ENCODE data around the gene AKAP5.

AKAP5 gene, protein sequence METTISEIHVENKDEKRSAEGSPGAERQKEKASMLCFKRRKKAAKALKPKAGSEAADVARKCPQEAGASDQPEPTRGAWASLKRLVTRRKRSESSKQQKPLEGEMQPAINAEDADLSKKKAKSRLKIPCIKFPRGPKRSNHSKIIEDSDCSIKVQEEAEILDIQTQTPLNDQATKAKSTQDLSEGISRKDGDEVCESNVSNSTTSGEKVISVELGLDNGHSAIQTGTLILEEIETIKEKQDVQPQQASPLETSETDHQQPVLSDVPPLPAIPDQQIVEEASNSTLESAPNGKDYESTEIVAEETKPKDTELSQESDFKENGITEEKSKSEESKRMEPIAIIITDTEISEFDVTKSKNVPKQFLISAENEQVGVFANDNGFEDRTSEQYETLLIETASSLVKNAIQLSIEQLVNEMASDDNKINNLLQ

DNA sequence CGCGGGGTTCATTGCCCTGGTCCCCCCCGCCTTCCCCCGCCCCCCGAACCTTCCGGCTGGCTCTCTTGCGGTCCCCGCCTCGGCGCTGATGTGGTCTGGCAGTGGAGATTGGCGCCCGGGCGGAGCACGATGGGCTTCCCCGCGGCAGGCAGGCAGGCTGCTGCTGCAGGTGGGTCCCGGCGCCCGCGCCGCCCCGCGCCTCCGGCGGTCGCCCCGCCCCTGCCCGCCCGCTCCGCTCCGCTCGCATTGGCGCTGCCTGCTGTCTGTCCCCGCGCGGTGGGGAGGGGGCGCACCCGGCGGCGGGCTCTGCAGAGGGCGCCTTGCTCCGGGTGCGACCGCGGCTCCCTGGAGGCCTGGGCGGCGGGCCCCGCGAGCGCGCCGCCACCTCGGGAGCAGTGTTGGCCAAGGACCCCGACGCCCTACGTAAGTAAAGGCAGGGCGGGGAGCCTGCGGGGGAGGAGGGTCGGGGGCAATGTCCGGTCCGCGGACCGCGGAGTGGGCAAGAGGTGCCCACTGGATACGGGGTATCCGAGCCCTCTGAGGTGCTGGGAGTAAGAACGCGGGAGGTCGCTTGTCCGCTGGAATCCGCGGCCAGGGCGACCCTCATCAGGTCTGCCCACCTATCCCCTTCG is at the start of gene AKAP5:
TSS of gene AKAP5 (plus strand) at position 309 of the 632 bp plus-strand sequence. CDS start 2,896 bp downstream, outside the sequence.
- DNase-seq, result no peak

DNA sequence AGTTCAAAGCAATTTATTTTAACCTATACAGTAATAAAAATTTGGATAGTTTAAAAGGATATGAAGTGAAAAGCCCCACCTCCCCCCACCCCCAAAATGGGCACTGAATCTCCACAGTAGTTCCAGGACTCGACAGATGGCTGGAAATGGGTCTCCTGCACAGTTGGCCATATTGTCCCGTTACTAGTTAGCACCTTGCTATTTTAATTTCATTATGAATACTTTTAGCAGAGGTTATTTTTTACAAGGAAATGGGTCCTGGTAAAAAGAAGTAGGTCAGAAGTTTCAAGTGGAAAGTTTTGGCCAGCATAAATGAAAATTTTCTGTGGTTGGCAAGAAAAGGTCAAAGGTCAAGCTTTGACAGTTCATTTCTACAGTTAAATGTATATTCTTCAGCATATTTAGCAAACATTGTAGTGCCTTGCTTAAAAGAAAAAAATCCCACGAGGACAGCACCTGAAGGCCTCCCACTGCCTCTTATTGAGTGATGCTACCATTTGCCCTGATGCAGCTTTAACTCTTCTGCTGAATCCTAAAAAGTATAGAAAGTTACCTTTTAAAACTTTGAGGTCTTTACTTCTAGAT is 48.9 kb upstream of the AKAP5 start:
- no peak for DNase-seq

DNA sequence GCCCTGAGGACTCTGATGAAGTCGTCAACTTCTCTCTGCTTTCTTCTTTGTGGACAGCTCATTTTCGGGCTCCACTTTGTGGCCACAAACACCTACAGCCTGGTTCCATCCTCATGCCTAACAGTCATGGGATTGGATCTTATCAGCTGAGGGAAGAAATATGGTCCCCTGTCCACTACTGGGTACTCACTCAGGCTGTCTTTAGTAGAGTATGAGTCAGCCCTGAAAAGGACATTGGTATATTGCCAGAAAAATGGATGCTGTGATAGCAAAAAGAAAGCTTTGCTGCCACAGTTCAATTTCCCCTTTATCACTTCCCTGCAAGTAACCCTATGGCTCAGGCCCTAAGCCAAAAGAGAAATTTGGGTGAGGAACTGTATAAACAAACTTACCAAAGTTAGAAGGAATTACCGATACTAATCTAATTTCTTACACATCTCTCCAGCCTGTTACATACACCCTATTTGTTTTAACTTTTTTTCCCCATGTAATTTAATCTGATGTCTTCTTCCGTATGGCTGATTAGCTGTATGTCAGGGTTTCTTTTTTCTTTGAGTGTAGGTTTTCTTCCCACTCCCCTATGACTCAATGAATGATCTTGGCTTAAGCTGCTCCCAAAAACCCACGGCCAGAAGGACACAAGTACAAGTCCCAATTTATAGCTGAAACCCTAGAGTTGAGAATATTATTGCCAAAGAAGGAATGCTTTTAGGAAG is 48.1 kb upstream of the AKAP5 start:
- DNase-seq, result no peak

DNA sequence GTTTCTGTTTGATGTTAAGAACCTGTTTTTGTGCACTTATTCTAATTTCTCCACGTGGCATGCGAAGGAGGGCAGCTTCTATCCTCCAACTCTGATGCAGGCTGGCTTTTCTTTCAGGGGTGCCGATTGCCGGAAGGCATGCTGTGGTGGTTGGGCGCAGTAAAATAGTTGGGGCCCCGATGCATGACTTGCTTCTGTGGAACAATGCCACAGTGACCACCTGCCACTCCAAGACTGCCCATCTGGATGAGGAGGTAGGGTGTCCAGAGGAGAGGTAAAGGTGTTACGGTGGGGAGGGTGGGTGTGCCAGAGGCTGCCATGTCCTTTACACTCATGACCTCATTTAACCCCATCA is 47.6 kb upstream of the AKAP5 start:
- DNase-seq, result no peak

DNA sequence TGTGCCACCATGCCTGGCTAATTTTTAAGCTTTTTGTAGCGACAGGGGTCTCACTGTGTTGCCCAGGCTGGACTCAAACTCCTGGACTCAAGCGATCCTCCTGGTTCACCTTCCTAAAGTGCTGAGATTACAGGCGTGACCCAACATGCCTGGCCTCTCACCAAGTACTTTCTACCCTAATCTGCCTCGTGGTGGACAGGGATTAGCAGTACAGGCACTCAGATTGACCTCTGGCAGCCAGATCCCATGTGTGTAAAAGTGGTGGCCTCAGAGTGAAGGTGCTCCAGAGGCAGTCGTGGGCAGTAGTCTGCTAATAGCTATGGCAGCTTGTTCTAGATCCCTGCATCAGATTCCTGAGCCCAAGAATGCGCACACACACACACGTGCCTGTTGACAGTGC is 46.3 kb upstream of the AKAP5 start:
- DNase-seq, result no peak

DNA sequence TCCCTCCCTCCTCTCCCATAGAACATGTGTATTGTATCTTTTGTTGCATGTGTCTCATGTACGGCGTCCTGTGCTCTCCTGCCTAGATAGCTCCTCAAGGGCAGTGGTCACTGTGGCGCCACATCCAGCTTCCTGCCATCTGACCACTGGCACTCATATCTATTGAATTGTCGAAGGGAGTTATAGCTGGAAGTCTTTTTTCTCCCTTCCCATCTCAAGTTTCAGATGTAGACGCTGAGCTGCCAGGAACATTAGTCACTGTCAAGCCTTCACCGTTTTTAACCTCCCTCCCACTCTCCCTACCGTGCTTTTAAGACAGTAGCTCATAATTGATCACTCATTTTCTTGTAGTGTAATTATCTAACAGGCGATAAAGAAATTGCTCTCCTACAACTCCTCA is 44.1 kb upstream of the AKAP5 start:
- no peak for DNase-seq

DNA sequence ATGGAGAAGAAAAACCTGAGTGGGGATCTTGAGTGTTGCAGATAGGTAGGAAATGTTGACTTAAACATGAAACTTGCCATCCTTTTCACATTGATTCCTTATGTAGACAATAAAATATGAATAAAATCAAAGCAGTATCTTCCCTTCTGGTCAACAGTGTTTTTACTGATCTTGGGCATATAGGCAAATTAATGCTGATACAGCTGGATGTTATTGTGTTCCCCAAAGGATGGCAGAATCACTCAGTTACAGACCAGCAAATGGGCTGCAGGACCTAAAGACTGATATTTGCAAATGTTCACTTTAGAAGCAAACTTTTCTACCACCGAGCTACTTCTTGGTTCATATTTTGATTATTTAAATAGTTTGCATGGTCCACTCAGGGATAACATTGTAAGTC is 43.3 kb upstream of the AKAP5 start:
- DNase-seq, result no peak

DNA sequence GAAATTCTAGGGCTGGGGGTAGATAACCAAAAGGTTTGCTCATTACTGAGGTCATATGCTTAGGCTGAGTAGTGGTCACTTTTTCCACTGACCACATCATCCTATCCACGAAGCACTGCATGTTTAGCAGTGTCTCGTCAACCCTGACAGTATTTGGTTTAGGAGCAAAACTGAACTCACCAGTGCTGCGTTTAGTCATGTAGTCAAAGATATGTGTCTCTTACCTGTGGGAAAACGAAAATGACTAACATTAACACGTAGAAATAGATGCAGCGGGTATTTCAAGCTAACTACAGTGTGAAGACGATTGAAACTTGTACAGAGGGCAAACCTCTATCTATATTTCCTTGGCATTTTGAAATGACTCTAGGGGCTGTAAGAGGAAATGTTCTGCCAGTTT is 42.5 kb upstream of the AKAP5 start:
- no peak for DNase-seq

DNA sequence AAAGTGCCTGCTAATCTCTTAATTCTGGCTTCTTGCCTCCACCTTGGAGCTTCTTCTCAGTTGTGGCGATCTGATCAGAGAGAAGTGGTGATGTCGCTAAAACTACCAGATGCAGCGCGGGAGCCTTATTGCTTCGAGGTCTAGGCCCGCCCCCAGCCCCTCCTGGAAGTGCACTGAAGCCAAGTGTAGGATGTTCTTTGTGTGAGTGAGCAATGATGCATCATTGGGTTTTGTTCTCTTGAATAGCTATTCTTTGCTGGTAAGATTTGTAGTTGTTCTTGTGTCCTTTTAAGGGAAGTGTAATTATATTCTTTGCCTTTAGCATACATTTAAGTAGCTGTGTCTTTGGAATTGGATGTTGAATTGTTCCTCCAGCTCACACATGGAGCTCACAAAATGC is 41.3 kb upstream of the AKAP5 start:
- DNase-seq, result no peak

DNA sequence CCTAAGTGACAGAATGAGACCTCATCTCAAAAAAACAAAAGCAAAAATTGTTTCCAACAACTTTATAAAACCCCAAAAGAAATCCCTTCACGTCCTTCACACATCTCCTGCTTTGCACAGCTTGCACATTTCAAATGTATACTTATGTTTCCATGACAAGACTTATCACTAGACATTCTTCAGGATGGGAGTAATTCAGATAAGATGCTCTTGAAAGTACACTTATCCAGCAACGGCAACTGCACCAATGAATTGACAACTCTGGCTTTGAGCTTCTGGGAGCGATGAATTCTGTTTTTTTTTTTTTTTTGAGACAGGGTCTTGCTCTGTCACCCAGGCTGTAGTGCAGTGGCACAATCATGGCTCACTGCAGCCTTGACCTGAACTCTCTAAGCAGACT is 30.8 kb upstream of the AKAP5 start:
- DNase-seq, result no peak

DNA sequence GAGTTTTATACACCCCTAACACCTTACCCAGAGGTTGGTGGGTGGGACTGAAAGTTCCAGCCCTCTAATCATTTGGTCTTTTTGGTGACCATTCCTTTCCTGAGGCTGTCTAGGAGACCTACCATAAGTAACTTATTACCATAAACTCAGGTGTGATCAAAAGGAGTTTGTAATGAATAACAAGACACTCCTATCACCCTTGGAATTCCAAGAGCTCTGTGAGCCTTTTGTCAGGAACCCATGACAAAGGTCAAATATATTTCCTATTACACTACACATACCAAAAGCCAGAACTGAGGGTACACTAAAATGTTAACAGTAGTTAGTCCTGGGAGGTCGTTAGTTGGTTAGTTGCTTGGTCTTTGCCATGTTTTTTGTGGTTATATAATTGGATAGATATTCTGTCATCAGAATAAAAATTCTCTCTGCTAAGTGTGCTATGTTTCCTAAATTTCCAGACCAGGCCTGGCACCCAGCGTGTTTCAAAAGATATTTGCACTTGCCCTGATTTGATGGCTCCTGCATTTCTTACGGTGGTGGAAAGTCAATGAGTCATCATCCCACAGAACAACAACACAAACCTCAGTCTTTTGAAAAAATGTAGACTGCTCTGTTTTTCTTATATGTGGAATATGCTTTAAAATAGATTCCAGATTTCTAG is 27.0 kb upstream of the AKAP5 start:
- DNase-seq, result no peak

DNA sequence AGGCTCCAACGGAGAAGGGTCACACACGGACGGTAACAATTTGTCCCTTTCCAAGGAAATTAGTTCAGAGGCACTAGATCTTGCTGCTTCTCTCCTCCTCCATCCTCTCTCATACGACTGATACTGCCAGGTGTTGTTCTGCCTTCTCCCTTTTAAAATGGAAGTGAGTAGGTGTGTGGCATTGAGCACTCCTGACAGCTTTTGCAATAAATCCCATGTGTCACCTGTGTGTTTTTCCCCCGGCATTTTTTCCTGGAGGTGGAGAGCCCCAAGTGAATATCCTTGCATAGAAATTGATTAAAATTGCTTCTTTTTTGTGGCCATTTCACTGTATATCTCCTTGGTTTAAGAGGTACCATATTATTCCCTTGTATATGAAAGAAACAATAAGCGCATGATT is 26.2 kb upstream of the AKAP5 start:
- no peak for DNase-seq

DNA sequence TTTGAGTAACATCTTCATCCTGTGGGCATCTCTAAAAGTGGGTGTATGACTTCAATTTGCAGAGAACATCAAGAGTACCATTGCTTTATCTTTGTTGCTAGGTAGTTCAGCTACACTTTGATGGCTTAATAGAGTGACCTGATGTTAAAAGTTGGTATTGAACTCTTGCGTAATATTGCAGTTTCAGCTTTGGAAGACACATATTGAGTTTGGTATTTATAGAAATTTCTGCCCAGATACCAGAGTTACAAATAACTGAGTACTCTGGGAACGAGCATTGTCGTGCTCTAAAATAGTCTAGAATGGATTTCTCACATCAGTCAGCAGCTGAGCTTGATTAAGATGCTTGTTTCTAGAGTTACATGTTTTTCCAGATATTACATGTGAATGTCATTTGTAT is 24.8 kb upstream of the AKAP5 start:
- no peak for DNase-seq

DNA sequence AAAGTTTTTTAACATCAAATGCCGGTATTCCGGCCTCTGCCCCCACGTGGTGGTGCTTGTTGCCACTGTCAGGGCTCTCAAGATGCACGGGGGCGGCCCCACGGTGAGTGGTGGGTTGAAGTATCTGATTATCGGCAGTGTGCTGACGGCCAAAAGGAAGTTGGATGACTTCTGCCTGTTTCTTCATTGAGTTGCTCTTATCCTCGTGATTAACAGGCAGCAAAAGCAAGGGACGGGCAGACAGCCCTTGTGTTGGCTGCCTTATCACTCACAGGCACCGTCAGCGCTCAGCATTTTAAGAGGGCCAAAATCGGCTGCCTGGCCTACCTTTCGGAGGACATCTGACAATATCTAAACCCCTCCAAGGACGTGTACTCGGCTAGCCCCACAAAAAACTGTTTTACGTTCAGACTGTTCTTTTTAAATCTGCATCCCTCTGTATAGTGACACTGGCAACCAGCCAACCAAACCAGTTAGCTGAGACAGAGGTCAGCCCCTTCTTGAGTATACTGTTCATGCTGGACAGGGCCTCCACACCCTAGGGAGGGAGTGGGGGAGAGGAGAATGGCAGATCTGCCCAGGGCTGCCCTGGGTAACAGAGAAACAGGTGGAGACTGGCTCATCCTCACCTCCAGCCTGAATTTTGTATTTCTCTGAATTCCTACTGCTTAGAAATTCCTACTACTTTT is 22.9 kb upstream of the AKAP5 start:
- no peak for DNase-seq

DNA sequence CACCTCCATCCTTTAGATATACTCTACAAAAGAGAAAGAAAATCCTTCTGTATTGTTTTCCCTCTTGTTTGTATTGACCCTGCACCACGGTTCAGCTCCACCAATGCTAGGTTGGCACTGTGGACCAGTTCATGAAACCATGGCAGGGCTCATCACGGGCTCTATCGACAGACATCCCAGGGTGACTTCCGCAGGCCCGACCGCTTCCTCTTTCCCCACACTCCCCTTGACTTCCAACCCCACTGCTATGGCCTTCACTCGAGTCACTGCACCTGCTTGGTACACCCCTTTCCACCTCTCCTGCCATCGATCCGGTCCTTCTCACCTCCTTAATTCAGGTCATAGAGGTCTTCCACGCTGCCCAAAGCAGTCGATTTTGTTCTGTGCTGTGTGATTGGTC is 21.2 kb upstream of the AKAP5 start:
- no peak for DNase-seq

DNA sequence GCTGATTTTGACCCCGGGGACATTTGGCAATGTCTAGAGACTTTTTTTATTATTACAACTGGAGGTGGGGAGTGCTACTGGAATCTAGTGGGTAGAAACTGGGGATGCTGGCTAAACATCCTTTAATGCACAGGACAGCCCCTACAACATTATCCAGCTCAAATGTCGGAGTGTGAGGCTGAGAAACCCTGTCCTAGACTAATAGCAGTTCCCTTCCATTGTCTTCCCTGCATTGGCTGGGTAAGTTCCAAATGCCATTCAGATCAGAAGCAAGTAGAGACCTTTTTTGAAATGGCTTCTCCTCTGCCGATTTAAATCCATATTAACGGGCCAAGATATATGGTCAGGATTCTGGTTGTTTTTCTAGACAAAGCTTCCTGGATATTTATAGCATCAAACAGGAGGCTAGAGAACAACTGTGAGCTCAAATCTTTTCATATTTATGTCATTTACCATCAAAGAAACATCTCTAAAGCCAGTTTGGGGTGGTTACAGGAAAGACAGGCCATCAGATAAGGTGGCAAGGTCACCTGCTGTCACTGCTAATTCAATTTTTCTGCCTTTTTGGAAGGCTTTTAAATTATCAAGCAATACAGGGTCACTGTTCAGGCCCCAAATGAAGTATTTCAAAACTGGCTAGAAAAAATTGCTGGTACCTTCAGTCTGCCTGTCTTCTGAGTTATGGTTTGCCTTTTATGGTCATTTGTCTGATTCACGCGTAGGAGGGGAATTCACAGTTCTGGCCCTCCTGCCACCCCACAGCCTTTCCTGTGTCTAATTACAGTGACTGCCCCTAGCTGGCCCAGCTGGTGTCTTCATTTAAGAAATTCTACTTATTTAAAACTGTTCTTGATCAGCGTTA is 20.1 kb upstream of the AKAP5 start:
- no peak for DNase-seq

DNA sequence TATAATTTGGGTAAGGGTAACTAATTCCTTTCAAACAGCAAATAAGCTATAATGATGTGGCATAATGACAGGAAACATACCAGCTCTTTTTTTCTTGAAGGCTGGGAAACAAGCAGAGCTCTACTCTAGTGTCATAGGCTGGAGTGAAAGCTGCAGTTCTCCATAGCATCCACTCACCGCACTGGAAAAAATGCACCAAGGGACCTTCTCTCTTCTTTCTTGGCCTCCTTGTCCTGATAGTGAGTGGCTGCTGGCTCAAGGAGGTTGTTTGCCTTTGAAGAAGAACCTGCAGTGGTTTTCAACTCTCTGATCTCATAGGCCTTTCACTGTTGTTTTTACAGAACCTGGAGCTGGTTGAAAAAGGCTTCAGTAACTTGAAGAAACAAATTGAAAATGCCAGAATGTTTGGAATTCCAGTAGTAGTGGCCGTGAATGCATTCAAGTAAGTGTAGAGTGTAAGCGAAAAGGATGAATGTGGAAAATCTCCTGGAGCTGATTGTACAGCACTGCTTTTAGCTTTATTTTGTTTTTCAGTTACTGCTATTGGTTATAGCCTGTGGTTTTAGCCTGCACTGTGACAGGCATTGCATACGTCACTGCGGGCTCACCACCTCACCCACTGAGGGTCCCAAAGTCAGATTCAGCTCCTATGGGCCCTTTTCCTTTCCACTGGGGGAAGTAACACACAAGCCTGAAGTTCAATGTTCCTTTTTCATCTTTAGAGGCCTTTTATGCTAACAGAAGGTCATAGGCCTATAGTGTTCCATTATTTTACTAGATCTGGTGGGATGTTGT is 17.2 kb upstream of the AKAP5 start:
- DNase-seq, result no peak

DNA sequence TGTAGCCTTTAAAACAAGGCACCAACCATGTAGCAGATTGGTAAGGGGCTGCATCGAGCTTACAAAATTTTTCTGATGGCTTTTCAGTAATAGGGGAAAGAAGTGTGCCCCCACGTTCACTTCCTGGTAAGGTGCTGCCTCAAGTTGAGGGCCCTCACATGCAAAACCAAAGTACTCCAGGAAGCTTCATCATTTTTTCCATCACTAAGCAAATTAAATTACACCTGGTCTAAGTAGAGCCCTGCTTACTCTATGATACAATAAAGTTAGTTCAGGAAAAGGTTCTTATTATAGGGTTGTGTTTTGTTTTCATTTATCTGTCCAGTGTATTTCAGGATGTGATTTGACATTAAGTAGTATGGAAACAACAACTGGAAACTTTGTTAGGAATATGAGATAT is 15.0 kb upstream of the AKAP5 start:
- no peak for DNase-seq

DNA sequence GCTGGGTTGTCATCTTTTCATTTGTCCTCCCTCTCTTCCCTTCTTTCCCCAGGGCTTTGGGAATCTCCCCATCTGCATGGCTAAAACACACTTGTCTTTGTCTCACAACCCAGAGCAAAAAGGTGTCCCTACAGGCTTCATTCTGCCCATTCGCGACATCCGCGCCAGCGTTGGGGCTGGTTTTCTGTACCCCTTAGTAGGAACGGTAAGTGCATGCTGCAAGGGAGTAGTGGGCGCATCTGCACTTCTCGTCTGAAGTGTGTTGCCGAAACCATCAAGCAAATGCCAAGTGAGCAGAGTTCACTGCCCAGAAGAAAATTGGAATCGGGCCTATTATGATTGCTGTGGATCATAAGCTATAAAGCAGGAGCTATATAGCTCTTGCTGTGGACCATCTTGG is 10.6 kb upstream of the AKAP5 start:
- no peak for DNase-seq

DNA sequence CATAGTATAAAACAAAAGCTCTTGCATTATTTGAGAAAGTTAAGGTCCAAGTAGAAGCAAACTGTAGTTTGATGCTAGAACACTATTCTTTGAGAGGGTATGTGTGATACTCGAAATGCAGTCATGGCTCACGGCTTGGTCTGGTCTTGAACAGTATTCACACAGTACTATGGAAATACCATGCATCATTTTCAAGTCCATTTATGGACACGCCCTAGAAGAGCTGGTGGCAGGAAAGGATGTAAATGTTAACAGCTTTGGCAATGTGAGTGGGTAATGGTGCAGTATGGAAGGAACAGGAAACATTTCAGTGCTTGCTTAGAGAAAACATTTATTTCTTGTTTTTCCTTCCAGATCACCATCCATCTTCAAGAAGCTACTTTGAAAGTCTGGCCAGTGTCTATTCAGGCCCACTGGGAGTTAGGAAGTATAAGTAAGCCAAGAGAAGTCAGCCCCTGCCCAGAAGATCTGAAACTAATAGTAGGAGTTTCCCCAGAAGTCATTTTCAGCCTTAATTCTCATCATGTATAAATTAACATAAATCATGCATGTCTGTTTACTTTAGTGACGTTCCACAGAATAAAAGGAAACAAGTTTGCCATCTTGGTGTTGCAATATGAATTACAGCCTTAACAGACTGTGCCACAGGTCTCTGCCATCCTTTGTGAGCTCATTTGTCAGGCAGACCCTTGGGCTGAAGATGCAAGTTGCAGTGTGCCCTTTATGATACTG is 5.7 kb upstream of the AKAP5 start:
- no peak for DNase-seq
